Measurements from ENCODE around the gene OR6P1.

OR6P1 gene

GRCh38 chr1:158516966-158517365 is 53.4 kb downstream of the OR6P1 start:
- DNase-seq (ENCODE audit: low spot score): no peak
